ENCODE data around the gene TPT1.

Gene TPT1

GRCh38 chr13:45333977-45334922 lies 6.7 kb downstream of the TPT1 start:
- peak; percentile 11 for DNase-seq (ENCODE audit: low read depth)

GRCh38 chr13:45333251-45333976 lies 7.6 kb downstream of the TPT1 start:
- DNase-seq (ENCODE audit: low read depth): no peak

GRCh38 chr13:45332831-45333219 lies 8.2 kb downstream of the TPT1 start:
- no peak for DNase-seq (ENCODE audit: low read depth)

- no peak for DNase-seq (ENCODE audit: low read depth)
Measured at GRCh38 chr13:45332036-45332830, 8.8 kb downstream of the TPT1 start.

GRCh38 chr13:45331692-45332035 lies 9.3 kb downstream of the TPT1 start:
- DNase-seq (ENCODE audit: low read depth): no peak

GRCh38 chr13:45331123-45331619 lies 9.8 kb downstream of the TPT1 start:
- DNase-seq (ENCODE audit: low read depth): no peak

GRCh38 chr13:45328661-45329111 lies 12.3 kb downstream of the TPT1 start:
- DNase-seq (ENCODE audit: low read depth): no peak

- no peak for DNase-seq (ENCODE audit: low read depth)
Measured at GRCh38 chr13:45327253-45327955, 13.6 kb downstream of the TPT1 start.

- DNase-seq (ENCODE audit: low read depth): no peak
Measured at GRCh38 chr13:45325806-45326205, 15.2 kb downstream of the TPT1 start.

- DNase-seq (ENCODE audit: low read depth): no peak
Measured at GRCh38 chr13:45320876-45321629, 19.9 kb downstream of the TPT1 start.

GRCh38 chr13:45316996-45317395 lies 24.0 kb downstream of the TPT1 start:
- no peak for DNase-seq (ENCODE audit: low read depth)

- DNase-seq (ENCODE audit: low read depth): no peak
Measured at GRCh38 chr13:45316338-45316737, 24.6 kb downstream of the TPT1 start.

GRCh38 chr13:45315520-45316167 lies 25.3 kb downstream of the TPT1 start:
- no peak for DNase-seq (ENCODE audit: low read depth)

- DNase-seq (ENCODE audit: low read depth): no peak
Measured at GRCh38 chr13:45314822-45315221, 26.2 kb downstream of the TPT1 start.

GRCh38 chr13:45310341-45311131 lies 30.4 kb downstream of the TPT1 start:
- DNase-seq (ENCODE audit: low read depth): no peak

- DNase-seq (ENCODE audit: low read depth): no peak
Measured at GRCh38 chr13:45306966-45307365, 34.0 kb downstream of the TPT1 start.

- DNase-seq (ENCODE audit: low read depth): no peak
Measured at GRCh38 chr13:45305079-45305478, 35.9 kb downstream of the TPT1 start.

- no peak for DNase-seq (ENCODE audit: low read depth)
Measured at GRCh38 chr13:45303866-45304265, 37.1 kb downstream of the TPT1 start.

GRCh38 chr13:45303026-45303425 lies 38.0 kb downstream of the TPT1 start:
- DNase-seq (ENCODE audit: low read depth): no peak
